GM21825 (cell line): ENCODE measurements around the gene NUMBL.

Source experiments
- ATAC-seq: cut with Tn5 transposase; IDR thresholded peaks from one replicate; pipeline ENCODE4 v1.9.1; 2021; ENCODE audit warnings: mild to moderate bottlenecking, moderate library complexity; ENCODE audit not compliant: unreplicated experiment

Gene NUMBL

DNA sequence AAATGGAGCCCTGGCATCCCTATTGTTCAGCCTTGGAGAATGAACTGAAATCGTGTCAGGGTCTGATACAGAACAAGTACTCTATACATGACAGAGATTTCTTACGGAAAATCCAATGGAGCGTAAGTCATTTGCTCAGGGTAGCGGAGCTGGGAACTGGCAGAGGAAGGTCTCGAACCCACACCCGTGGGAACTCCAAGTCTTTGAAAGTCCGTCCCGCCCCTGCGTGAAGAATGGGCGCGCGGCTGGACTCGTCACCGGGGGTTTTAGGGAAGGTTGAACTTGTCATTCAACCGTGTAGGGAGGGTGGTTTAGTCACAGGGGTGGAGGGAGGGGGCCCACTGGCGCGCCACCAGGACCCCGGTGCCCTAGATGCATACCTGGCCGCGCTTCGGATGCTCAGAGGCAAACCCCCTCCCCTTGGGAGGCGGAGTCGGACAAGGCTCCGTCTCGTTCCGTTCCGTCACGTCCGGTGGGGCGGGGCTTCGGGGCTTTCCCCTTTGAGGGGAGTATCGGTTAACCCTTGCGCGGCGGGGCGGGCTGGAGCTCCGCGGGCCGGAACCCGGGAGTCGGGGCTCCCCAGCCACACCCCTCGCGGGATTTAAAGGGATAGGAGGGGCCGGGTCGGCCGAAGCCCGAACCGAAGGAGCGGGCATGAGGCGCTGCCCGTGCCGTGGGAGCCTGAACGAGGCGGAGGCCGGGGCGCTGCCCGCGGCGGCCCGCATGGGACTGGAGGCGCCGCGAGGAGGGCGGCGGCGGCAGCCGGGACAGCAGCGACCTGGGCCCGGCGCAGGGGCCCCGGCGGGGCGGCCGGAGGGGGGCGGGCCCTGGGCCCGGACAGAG lies 26.3 kb upstream of the NUMBL start, which contains the start of the genes COQ8B and ITPKC:
Gene COQ8B (minus strand): TSS at position 405 of the 843 bp plus-strand sequence. CDS start 2,254 bp downstream, outside the sequence.
Gene ITPKC (plus strand): TSS at position 631 of the 843 bp plus-strand sequence. CDS start 24 bp downstream, at position 655.
- ATAC-seq: peak; percentile 58

- no peak for ATAC-seq
Measured at GRCh38 chr19:40716031-40716481, 25.6 kb upstream of the NUMBL start.

GRCh38 chr19:40714441-40715299 lies 24.2 kb upstream of the NUMBL start:
- ATAC-seq: peak; percentile 44

GRCh38 chr19:40713939-40714338 lies 23.5 kb upstream of the NUMBL start:
- no peak for ATAC-seq

GRCh38 chr19:40709817-40710216 lies 19.4 kb upstream of the NUMBL start:
- no peak for ATAC-seq

GRCh38 chr19:40707615-40708014 lies 17.2 kb upstream of the NUMBL start:
- ATAC-seq: no peak

DNA sequence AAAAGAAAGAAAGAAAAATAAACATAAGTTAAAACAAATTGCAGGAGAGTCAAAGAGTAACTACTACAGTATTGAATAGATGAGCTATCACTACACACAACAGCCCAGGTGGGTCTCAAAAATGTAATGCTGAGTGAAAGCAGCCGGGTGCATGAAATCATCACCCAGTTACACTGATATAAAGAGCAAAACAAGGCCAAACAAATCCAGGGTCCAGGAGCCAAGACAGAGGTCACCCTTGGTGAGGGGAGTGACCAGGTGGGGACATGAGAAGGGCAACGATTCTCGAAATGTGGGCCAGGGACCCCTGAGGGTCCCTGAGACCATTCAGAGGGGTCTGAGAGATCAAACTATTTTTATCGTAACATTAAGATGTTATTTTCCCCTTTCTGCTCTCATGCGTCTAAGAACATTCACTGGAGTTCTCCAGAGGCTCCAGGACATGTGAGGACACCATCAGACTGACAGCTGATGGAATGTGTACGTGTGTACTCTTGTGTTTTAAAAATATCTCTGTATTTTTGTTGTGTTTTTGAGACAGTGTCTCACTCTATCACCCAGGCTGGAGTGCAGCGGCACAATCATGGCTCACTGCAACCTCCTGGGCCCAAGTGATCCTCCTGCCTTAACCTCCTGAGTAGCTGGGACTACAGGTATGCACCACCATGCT lies 15.6 kb upstream of the NUMBL start:
- no peak for ATAC-seq

GRCh38 chr19:40705362-40705651 lies 14.9 kb upstream of the NUMBL start:
- no peak for ATAC-seq

DNA sequence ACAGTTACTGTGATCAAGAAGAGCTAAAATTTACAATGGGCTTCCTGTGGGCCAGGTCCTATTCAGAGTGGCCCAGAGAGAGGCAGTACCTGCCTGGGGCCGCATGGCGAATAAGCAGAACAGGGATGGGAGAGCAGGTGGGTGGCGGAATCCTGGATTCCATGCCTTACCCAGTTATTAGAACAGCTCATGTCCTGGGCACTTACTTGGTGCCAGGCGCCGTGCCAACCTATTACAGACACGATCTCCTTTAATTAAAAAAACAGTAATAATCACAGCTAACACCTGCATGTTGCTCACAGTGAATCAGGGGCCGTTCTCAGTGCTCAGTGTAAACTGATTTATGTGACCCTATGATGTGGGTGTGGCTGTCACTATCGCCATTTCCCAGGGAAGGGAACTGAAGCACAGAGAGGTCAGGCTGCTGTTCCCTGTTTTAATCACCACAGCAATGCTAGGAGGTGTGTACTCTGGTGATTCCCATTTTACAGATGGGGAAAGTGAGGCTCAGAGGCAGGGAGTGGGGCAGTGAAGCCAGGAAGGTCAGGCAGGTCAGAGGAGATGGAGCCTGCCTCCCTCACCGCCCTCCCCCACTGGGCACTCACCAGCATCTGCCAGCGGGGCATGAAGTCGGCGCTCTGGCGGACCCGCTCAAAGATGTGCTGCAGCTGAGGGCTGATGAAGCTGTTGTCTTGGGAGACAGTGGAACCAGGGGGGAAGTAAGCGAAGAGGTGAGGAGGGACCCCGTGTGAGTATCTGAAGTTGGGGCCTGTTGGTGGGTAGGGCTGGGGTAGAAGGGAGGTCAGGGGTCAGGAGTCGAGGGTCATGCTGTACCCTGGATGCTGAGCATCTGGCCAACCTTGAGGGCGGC lies 14.3 kb upstream of the NUMBL start:
- ATAC-seq: no peak

DNA sequence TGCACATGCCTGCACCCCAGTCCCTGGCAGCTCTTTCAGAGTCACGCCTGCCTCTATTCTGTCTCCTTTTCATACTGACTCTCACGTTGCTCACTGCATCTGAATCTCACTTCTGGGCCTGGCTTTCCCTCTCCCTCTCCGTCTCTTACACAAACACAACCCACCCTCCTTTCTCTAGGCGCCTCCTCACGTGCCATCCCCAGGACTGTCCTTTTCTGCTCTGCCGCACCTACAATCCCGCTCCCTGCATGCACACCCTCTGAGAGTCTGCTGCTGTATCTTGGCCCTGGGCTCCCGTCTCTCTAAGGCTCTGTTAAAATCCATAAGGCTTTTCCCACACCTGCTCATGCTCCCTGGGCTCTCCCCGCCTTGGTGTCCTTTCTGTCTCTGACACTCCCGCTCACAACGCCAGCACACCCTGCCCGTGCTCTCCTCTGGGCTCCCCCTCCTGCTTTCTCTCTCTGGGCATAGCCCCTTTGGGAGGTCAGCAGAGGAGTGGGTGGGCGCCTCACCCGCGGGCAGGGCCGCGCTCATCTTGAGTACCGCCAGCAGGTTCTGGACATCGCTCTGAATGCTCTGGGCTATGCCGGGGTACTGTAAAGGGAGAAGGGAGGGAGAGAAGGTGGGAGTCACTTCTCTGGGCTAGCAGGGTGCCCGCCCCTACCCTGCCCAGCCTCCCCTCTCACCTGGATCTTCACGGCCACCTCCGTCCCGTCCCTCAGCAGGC lies 12.7 kb upstream of the NUMBL start:
- no peak for ATAC-seq

GRCh38 chr19:40702337-40703012 lies 12.0 kb upstream of the NUMBL start:
- ATAC-seq: no peak

- no peak for ATAC-seq
Measured at GRCh38 chr19:40701758-40702157, 11.3 kb upstream of the NUMBL start.

DNA sequence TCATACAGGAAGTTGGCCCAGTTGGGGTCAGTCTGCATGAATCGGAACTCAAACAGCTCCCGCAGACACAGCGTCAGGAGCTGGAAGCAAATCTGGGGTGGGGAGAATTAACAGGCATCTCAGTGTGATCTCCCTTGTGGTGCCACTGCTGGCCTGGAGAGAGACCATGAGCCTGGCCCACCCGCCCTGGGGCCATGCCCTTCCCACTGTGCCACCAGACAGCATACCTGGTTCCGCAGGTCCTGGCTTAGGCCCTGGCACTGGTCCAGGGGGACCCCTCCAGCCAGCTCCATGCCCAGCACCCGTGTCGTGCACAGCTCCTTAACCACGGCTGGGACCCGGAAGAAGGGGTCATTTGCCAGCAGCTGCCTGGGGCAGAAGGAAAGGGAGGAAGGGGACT lies 9.6 kb upstream of the NUMBL start:
- no peak for ATAC-seq

GRCh38 chr19:40697007-40697406 lies 6.6 kb upstream of the NUMBL start:
- no peak for ATAC-seq

DNA sequence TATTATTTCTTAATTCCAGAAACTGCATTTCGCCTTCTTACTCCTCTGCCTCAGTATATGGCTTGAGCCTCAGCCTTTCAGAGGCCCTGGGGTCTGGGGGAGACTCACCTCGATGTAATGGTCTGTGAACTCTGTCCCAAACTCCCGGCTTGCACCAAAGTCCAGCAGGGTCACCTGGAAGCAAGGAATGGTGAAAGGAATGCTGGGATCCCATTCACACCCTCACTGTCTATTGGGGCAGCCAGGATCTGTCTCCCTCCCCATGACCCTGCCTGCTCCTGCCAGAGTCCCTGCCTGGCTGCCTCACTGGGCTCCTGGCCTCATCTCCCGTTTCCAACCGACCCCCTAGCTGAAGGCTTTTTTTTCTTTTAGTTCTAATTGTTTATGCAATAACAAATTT lies 5.4 kb upstream of the NUMBL start:
- no peak for ATAC-seq

GRCh38 chr19:40693896-40694295 lies 3.4 kb upstream of the NUMBL start:
- no peak for ATAC-seq

GRCh38 chr19:40693150-40693788 lies 2.8 kb upstream of the NUMBL start:
- ATAC-seq: no peak

DNA sequence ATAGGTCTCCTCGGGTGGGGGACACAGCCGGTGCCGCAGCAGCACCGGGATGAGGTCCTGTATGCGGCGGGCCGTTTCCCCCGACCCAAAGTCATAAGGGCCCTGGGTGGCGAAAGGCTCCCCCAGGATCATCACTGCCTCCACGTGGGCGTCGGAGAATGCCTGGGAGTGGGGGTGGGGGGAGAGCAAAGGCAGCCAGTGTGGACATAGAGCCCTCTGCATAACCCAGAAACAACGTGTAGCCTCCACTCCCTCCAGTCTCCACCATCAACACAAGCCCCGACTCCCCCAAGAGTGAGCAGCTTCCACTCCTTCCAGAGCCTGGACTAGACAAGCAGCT lies 1.7 kb upstream of the NUMBL start:
- no peak for ATAC-seq
